NT2/D1 (cell line): ENCODE data around the gene ZNF593OS.

Experiments
- DNase-seq: peaks from one replicate; pipeline ENCODE4 v3.0.0-alpha.2; 2011; ENCODE audit warnings: low read depth, low spot score
- H3K27me3 ChIP-seq: 2 replicates; pipeline ENCODE4 v1.6.0; 2011; ENCODE audit warnings: mild to moderate bottlenecking; ENCODE audit not compliant: insufficient read length, insufficient read depth
- H3K36me3 ChIP-seq: 2 replicates; pipeline ENCODE4 v1.6.1; 2011; ENCODE audit warnings: mild to moderate bottlenecking, low read length, mixed read lengths; ENCODE audit not compliant: insufficient read depth, insufficient read length
- H3K4me1 ChIP-seq: 2 replicates; pipeline ENCODE4 v1.5.1; 2011; ENCODE audit not compliant: insufficient read depth, insufficient read length
- H3K4me3 ChIP-seq: 2 replicates; pipeline ENCODE4 v1.5.1; 2011; ENCODE audit warnings: low read depth; ENCODE audit not compliant: insufficient read length
- H3K9ac ChIP-seq: 2 replicates; pipeline ENCODE4 v1.6.0; 2011; ENCODE audit warnings: low read depth; ENCODE audit not compliant: insufficient read length
- H3K9me3 ChIP-seq: 2 replicates; pipeline ENCODE4 v1.5.1; 2011; ENCODE audit warnings: mild to moderate bottlenecking, low read length; ENCODE audit not compliant: insufficient read depth
- SUZ12 ChIP-seq: IDR thresholded peaks from 2 replicates; pipeline ENCODE4 v1.6.1; 2011; ENCODE audit not compliant: insufficient read length, insufficient read depth; ENCODE audit errors: extremely low read depth
- YY1 ChIP-seq: IDR thresholded peaks from 2 replicates; pipeline ENCODE4 v1.6.1; 2011; ENCODE audit not compliant: insufficient read length, insufficient read depth
- ZNF274 ChIP-seq: IDR thresholded peaks from 2 replicates; pipeline ENCODE4 v1.6.1; 2011; ENCODE audit warnings: mild to moderate bottlenecking, low read depth, low read length

The ZNF593OS gene

GRCh38 chr1:26162220-26162709 lies 9.4 kb downstream of the ZNF593OS start:
- Histone ChIP-seq H3K9me3 (no peaks in the 10 kb centered on the region), H3K4me3 (peak overlapping the region; percentile 41), H3K9ac (peak overlapping the region; percentile 82), H3K4me1 (peaks cover 44% of the 10 kb centered on the region), H3K36me3 (no peaks in the 10 kb centered on the region), H3K27me3 (peaks cover 83% of the 10 kb centered on the region)
- no peak for DNase-seq
- no peak for TF ChIP-seq ZNF274
- no peak for TF ChIP-seq YY1
- TF ChIP-seq SUZ12: no peak

DNA sequence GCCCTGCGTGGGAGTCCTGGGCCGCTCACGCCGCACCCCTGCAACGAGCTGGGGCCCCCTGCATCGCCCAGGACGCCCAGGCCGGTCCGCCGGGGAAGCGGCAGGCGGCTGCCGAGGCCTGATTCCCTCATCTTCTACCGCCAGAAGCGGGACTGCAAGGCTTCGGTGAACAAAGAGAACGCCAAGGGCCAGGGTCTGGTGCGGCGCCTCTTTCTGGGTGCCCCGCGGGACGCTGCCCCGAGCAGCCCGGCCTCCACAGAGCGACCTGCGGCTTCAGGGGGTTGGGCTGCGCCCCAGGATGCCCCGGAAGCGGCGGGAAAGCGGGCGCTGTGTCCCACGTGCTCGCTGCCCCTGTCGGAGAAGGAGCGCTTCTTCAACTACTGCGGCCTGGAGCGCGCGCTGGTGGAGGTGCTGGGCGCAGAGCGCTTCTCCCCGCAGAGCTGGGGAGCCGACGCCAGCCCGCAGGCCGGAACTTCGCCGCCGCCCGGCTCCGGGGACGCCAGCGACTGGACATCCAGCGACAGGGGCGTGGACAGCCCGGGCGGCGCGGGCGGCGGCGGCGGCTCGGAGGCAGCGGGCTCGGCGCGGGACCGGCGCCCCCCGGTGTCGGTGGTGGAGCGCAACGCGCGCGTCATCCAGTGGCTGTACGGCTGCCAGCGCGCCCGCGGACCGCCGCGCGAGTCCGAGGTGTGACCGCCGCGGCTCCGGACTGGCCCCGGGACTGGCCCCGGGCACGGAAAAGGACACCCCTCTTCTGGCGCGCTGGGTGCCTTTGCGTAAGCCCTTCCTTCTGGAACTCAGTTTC lies 10.0 kb downstream of the ZNF593OS start:
- H3K27me3 ChIP-seq: peaks cover 83% of the 10 kb centered on the region
- TF ChIP-seq YY1 (no peak), SUZ12 (peak; percentile 36)
- no peak for DNase-seq

GRCh38 chr1:26160527-26161414 lies 10.9 kb downstream of the ZNF593OS start:
- Histone ChIP-seq H3K4me3 (peak overlapping the region; percentile 41), H3K27me3 (peaks cover 83% of the 10 kb centered on the region), H3K9me3 (no peaks in the 10 kb centered on the region), H3K9ac (peak overlapping the region; percentile 82), H3K36me3 (no peaks in the 10 kb centered on the region), H3K4me1 (peaks cover 50% of the 10 kb centered on the region)
- no peak for DNase-seq
- no peak for TF ChIP-seq YY1
- peak; percentile 13 for TF ChIP-seq SUZ12

More for the DNA sequence above, 10.0 kb downstream of the ZNF593OS start:
- Histone ChIP-seq H3K9me3 (no peaks in the 10 kb centered on the region), H3K9ac (peak overlapping the region; percentile 82), H3K36me3 (no peaks in the 10 kb centered on the region), H3K4me1 (peaks cover 46% of the 10 kb centered on the region), H3K4me3 (peak overlapping the region; percentile 41)

- DNase-seq: no peak
- peaks cover 92% of the 10 kb centered on the region for H3K27me3 ChIP-seq
- H3K9me3 ChIP-seq: no peaks in the 10 kb centered on the region
- H3K4me3 ChIP-seq: no peak overlapping the region
- H3K9ac ChIP-seq: peak overlapping the region; percentile 27
- H3K36me3 ChIP-seq: no peaks in the 10 kb centered on the region
- TF ChIP-seq SUZ12: no peak
- no peak for TF ChIP-seq ZNF274
- TF ChIP-seq YY1: no peak
- peaks cover 54% of the 10 kb centered on the region for H3K4me1 ChIP-seq
These were observed 11.9 kb downstream of the ZNF593OS start for GRCh38 chr1:26159743-26160039.

DNA sequence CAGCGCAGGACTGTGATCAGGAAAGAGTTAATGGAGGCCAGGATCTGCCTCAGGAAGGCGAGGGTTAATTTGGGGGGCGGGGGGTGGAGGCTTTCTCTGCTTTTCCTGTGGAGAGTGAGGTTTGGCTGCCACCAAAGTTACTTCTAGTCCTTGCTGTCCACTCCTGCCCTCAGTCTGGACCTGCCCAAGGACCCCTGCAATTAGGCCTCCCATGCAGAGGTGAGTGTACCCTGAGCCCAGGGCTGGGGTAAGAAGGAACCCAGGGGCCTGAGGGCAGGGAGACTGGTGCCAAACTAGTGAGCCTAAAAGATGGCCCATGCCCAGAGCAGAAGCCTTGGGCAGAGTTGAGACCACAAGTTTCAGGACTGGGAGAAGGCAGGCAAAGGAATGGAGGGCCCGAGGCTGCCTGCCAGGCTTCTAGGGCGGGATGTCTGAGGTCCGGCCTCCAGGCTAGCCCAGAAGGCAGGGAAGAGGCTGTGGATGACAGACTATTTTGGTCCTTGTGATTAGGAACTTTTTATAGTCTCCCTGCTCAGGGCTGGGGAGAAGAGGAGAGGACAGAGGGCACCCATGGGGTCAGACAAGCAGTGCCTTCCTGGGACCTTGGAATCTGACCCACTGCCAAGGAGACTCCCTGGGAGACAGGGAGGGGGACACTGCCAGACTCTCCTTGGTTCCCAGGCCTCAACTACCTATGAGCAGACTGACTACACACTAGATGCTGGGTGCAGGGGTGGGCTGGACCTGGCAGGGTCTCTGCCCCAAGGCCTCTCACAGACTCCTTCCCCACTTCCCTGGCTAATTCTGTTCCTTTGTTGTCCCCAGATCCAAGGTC lies 12.5 kb downstream of the ZNF593OS start, which contains the start of gene FAM110D:
FAM110D (plus strand) TSS at position 172 of the 835 bp plus-strand sequence. CDS start 2,213 bp downstream, outside the sequence.
- Histone ChIP-seq H3K9ac (peak within 1 kb of the TSS; percentile 27), H3K4me1 (peaks cover 54% of the 10 kb centered on the region), H3K4me3 (no peak within 1 kb of the TSS), H3K27me3 (peaks cover 98% of the 10 kb centered on the region), H3K36me3 (no peaks in the 10 kb centered on the region), H3K9me3 (no peaks in the 10 kb centered on the region)
- no peak for DNase-seq
- no peak for TF ChIP-seq SUZ12
- no peak for TF ChIP-seq YY1
- TF ChIP-seq ZNF274: no peak

GRCh38 chr1:26158271-26158907 lies 13.2 kb downstream of the ZNF593OS start:
- Histone ChIP-seq H3K4me1 (peaks cover 48% of the 10 kb centered on the region), H3K9ac (peak overlapping the region; percentile 27), H3K27me3 (peaks cover 98% of the 10 kb centered on the region), H3K36me3 (no peaks in the 10 kb centered on the region), H3K9me3 (no peaks in the 10 kb centered on the region), H3K4me3 (no peak overlapping the region)
- no peak for TF ChIP-seq YY1
- no peak for DNase-seq
